Activated naive CD8-positive, alpha-beta T cell treated with anti-CD3 and anti-CD28 coated beads, Interleukin-2, amount 10 ng/mL, durations not matched to agents 7 days and 5 days (primary cell): ENCODE results near the gene PODXL. TPM values are rescaled to one million over a fixed set of nuclear protein-coding genes. Genes with fewer than 3 reads are reported as not detected.

Source experiments
- ATAC-seq: fragments of 150-1000 bp; cut with Tn5 transposase; one replicate; pipeline ENCODE4 v1.10.0; 2021; ENCODE audit warnings: low read depth, moderate library complexity
- POLR2A ChIA-PET: fragments of 350-600 bp; sonication (Branson Sonifier 250); formaldehyde crosslinking; loops from one replicate; lab custom pipeline; 2021; ENCODE audit warnings: antibody characterized with exemption; lab: Charles Lee
- DNase-seq: peaks from one replicate; pipeline ENCODE4 v3.0.0; 2021
- H3K27ac Mint-ChIP-seq: one replicate; pipeline ENCODE4 v1.8.0; 2022; ENCODE audit warnings: mild to moderate bottlenecking, mixed read lengths
- H3K27me3 Mint-ChIP-seq: one replicate; pipeline ENCODE4 v1.8.0; 2022; ENCODE audit warnings: mild to moderate bottlenecking, moderate library complexity, mixed read lengths
- H3K36me3 Mint-ChIP-seq: one replicate; pipeline ENCODE4 v1.8.0; 2021; ENCODE audit warnings: mild to moderate bottlenecking, mixed read lengths
- H3K4me1 Mint-ChIP-seq: one replicate; pipeline ENCODE4 v1.8.0; 2021; ENCODE audit warnings: mixed read lengths
- H3K4me3 Mint-ChIP-seq: one replicate; pipeline ENCODE4 v1.8.0; 2022; ENCODE audit warnings: mild to moderate bottlenecking, moderate library complexity, mixed read lengths
- H3K9me3 Mint-ChIP-seq: one replicate; pipeline ENCODE4 v1.8.0; 2021; ENCODE audit warnings: mixed read lengths
- total RNA-seq, 2 experiments: library from RNA; stranded (reverse); gene quantifications; one replicate each; pipeline ENCODE4 v1.2.3, GENCODE V29; 2021

Gene PODXL
- total RNA-seq, 2 experiments from 2014 or later: 1.4 to 1.5 TPM

GRCh38 chr7:131556909-131557651 is 652 bp upstream of the PODXL start:
- H3K9me3 Mint-ChIP-seq: no peaks in the 10 kb centered on the region
- POLR2A ChIA-PET: interaction anchor here (0.6 kb wide), 1 partner anchor 107 kb away, joined by 4 read pairs; no protein-coding TSS in a partner anchor
- H3K27me3 Mint-ChIP-seq: peaks cover 62% of the 10 kb centered on the region
- ATAC-seq (no peak), DNase-seq (no peak)
- peaks cover 2% of the 10 kb centered on the region for H3K4me1 Mint-ChIP-seq
- H3K4me3 Mint-ChIP-seq: peak overlapping the region; percentile 59
- H3K27ac Mint-ChIP-seq: no peak overlapping the region
- H3K36me3 Mint-ChIP-seq: no peaks in the 10 kb centered on the region

GRCh38 chr7:131555552-131556052 is 826 bp downstream of the PODXL start:
- peaks cover 62% of the 10 kb centered on the region for H3K27me3 Mint-ChIP-seq
- POLR2A ChIA-PET: no interaction called here
- DNase-seq (no peak), ATAC-seq (no peak)
- H3K27ac Mint-ChIP-seq: no peak overlapping the region
- no peaks in the 10 kb centered on the region for H3K9me3 Mint-ChIP-seq
- no peaks in the 10 kb centered on the region for H3K36me3 Mint-ChIP-seq
- peak overlapping the region; percentile 64 for H3K4me3 Mint-ChIP-seq
- H3K4me1 Mint-ChIP-seq: peaks cover 2% of the 10 kb centered on the region

DNA sequence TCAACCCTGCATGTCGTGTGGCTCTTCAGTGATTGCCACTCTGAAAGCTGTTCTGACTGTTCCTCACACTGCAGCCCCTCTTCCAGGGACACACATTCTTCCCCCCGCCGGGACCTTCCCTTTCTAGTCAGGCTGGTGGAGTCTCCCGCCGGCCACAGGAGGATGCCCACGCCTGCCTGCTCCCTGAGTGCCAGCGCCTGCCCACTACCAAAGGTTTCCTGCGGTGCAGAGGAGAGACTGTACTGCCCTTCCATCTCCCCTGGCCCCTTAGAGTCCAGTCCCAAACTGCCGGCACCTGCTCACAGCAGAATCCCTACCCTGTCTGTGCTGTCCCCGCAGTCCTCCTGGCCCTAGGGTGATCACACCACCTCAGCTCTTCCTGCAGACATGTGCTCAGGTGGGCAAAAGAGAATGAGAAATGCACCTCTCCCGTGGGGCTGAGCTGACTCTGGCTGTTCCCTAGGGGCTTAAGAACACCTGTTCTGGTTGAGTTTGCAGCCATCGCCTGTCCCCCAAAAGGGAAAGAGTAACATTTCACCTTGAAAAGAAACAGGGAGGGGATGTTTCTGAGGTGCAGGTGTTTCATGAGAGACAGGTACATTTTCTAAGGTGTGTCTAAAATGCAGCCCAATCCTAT is 1.4 kb downstream of the PODXL start:
- peaks cover 2% of the 10 kb centered on the region for H3K4me1 Mint-ChIP-seq
- ATAC-seq (no peak), DNase-seq (no peak)
- no peaks in the 10 kb centered on the region for H3K36me3 Mint-ChIP-seq
- H3K27me3 Mint-ChIP-seq: peaks cover 62% of the 10 kb centered on the region
- POLR2A ChIA-PET: no interaction called here
- H3K27ac Mint-ChIP-seq: no peak overlapping the region
- no peak overlapping the region for H3K4me3 Mint-ChIP-seq
- H3K9me3 Mint-ChIP-seq: no peaks in the 10 kb centered on the region

- Mint-ChIP-seq H3K36me3 (no peaks in the 10 kb centered on the region), H3K27me3 (peaks cover 52% of the 10 kb centered on the region), H3K27ac (no peak overlapping the region), H3K4me3 (no peak overlapping the region), H3K4me1 (peaks cover 2% of the 10 kb centered on the region), H3K9me3 (no peaks in the 10 kb centered on the region)
- DNase-seq (no peak), ATAC-seq (no peak)
- POLR2A ChIA-PET: no interaction called here
Observed at GRCh38 chr7:131553931-131554330, 2.5 kb downstream of the PODXL start.

DNA sequence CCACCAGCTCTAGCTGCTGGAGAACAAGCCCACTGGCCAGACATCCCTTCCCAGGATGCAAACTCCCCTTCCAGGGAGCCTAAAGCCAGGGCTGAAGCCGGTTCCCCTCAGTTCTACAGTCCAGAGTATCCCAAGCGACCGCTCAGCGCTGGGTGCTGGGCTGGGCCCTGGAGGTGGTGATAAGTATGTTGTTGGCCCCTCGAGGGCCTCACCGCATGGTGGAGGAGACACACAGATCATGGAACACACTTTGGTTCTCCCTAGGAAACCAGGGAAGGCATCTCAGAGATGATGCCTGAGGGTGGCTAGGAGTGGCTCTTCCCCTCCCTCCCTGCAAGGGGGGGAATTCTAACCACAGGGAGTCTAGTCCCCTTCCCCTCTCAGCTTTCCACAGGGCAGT is 4.4 kb downstream of the PODXL start:
- POLR2A ChIA-PET: interaction anchor here (0.7 kb wide), 1 partner anchor 391 kb away, joined by 3 read pairs; no protein-coding TSS in a partner anchor
- Mint-ChIP-seq H3K27me3 (peaks cover 36% of the 10 kb centered on the region), H3K9me3 (no peaks in the 10 kb centered on the region), H3K4me1 (peaks cover 2% of the 10 kb centered on the region), H3K4me3 (no peak overlapping the region), H3K27ac (no peak overlapping the region), H3K36me3 (no peaks in the 10 kb centered on the region)
- ATAC-seq (no peak), DNase-seq (no peak)

GRCh38 chr7:131550846-131551245 is 5.6 kb downstream of the PODXL start:
- peaks cover 33% of the 10 kb centered on the region for H3K27me3 Mint-ChIP-seq
- POLR2A ChIA-PET: no interaction called here
- no peak for DNase-seq
- ATAC-seq: no peak
- peaks cover 1% of the 10 kb centered on the region for H3K36me3 Mint-ChIP-seq
- peaks cover 4% of the 10 kb centered on the region for H3K4me1 Mint-ChIP-seq
- H3K27ac Mint-ChIP-seq: no peak overlapping the region
- H3K9me3 Mint-ChIP-seq: no peaks in the 10 kb centered on the region
- no peak overlapping the region for H3K4me3 Mint-ChIP-seq

DNA sequence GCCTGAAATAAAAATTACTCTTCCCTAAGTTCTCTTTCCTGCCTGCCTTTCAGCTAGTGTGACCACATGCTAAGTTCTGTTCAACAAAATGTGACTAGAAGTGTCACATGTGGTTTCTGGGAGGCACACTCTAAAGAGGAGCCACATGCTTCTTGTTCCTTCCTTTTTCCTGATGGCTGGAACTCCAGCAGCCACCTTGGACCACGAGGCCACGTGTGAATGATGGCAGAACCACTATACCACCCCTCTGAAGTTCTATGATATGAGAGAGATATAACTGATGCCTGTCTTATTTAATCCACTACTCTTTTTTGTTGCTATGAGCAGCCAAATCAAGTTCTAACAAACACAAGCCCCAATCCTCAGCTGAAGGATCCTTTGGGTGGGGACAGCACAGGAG is 8.1 kb downstream of the PODXL start:
- Mint-ChIP-seq H3K36me3 (peaks cover 2% of the 10 kb centered on the region), H3K9me3 (no peaks in the 10 kb centered on the region), H3K27me3 (peaks cover 10% of the 10 kb centered on the region), H3K4me1 (peaks cover 11% of the 10 kb centered on the region), H3K4me3 (no peak overlapping the region), H3K27ac (no peak overlapping the region)
- ATAC-seq: no peak
- no peak for DNase-seq
- POLR2A ChIA-PET: no interaction called here

- H3K9me3 Mint-ChIP-seq: no peaks in the 10 kb centered on the region
- POLR2A ChIA-PET: interaction anchor here (0.7 kb wide), 1 partner anchor 26 kb away, joined by 4 read pairs; no protein-coding TSS in a partner anchor
- H3K36me3 Mint-ChIP-seq: peaks cover 2% of the 10 kb centered on the region
- peaks cover 11% of the 10 kb centered on the region for H3K4me1 Mint-ChIP-seq
- H3K27me3 Mint-ChIP-seq: peaks cover 5% of the 10 kb centered on the region
- DNase-seq (no peak), ATAC-seq (no peak)
- H3K4me3 Mint-ChIP-seq: no peak overlapping the region
- no peak overlapping the region for H3K27ac Mint-ChIP-seq
Observed at GRCh38 chr7:131547589-131547988, 8.8 kb downstream of the PODXL start.

DNA sequence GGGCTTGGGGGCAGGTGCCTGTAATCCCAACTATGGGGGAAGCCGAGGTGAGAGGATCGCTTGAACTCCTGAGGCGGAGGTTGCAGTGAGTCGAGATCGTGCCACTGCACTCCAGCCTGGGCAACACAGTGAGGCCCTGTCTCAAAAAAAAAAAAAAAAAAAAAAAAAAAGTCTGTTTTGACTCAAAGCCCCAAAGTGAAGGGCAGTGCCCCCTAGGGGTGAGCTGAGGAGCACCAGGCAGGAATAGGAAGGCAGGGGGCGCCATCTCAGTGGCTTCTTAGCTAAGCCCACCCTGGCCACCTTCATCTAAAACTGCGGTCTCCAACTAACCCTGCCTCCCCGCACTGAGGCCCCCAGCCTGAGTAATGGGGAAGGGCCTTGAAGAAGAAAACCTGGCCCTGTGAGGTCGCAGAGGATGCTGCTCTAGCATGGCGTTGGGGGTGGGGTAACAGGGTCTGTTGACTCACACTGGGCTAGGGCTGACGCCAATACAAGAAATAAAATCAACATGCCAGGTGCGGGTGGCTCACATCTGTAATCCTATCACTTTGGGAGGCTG is 9.8 kb downstream of the PODXL start:
- POLR2A ChIA-PET: no interaction called here
- no peak overlapping the region for H3K4me3 Mint-ChIP-seq
- H3K9me3 Mint-ChIP-seq: no peaks in the 10 kb centered on the region
- peaks cover 2% of the 10 kb centered on the region for H3K36me3 Mint-ChIP-seq
- peak; percentile 51 for DNase-seq
- ATAC-seq: no peak
- peaks cover 5% of the 10 kb centered on the region for H3K27me3 Mint-ChIP-seq
- no peak overlapping the region for H3K27ac Mint-ChIP-seq
- H3K4me1 Mint-ChIP-seq: peaks cover 11% of the 10 kb centered on the region

DNA sequence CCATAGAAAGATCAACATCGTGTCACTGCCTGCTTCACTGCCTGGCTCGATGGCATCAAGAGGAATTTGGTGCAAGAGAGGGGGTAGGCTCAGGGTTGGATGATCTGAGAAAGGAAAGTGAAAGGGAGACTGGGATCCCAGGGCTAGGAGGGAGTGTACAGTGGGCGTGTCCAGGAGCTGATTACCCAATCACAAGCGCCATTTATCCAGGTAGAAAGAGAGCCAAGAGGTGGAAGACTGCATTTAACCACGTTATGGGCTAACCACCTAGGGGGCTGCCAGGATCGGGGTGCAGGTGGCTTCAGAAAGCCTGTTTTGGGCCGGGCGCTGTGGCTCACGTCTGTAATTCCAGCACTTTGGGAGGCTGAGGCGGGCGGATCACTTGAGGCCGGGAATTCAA is 10.3 kb downstream of the PODXL start:
- ATAC-seq: no peak
- peaks cover 2% of the 10 kb centered on the region for H3K27me3 Mint-ChIP-seq
- no peak for DNase-seq
- peaks cover 2% of the 10 kb centered on the region for H3K36me3 Mint-ChIP-seq
- no peak overlapping the region for H3K27ac Mint-ChIP-seq
- H3K4me1 Mint-ChIP-seq: peaks cover 11% of the 10 kb centered on the region
- POLR2A ChIA-PET: no interaction called here
- H3K4me3 Mint-ChIP-seq: no peak overlapping the region
- no peaks in the 10 kb centered on the region for H3K9me3 Mint-ChIP-seq

DNA sequence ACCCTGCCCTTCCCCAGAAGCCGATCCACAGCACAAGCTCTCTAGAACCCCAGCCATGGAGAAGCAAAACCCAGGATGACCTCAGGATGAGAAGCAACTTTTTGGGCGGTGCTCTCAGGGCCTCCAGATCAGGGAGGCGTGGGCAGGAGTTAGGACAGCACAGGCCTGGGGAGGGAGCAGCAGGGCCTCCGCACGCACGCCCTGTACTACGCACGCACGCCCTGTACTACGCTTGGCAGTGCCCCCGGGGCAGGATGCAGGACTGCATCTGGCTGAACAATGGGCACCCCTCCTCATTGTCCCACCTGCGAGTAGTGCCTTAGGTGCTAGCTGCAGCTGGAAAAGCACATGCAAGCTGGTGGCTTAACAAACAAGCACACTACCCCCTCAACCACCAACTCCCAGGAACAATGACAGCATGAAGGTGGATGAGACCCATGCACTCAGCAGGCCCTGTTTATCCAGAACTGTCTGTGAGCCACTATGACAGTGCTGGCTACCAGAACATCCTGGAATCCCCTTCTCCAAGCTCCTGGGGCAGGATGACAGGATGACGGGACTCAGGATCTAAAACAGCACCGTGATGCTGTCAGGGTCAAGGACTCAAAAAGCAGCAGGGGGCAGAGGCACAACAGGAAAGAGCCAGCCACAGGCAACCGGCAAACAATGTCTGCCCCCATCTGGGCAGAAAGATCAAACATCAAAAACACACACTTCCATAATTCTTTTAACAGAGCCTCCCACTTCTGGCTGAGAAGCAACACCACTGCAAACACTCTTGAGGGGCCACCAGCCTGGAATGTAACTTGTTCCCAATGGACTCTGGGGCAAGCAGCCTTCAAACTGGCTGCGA is 11.8 kb downstream of the PODXL start:
- peaks cover 11% of the 10 kb centered on the region for H3K4me1 Mint-ChIP-seq
- ATAC-seq (peak; percentile 43), DNase-seq (no peak)
- no peaks in the 10 kb centered on the region for H3K9me3 Mint-ChIP-seq
- no peak overlapping the region for H3K4me3 Mint-ChIP-seq
- no peak overlapping the region for H3K27ac Mint-ChIP-seq
- peaks cover 2% of the 10 kb centered on the region for H3K36me3 Mint-ChIP-seq
- H3K27me3 Mint-ChIP-seq: peaks cover 4% of the 10 kb centered on the region
- POLR2A ChIA-PET: interaction anchor here (0.6 kb wide), 1 partner anchor 125 kb away, joined by 3 read pairs; no protein-coding TSS in a partner anchor

GRCh38 chr7:131544021-131544420 is 12.4 kb downstream of the PODXL start:
- Mint-ChIP-seq H3K27me3 (peaks cover 4% of the 10 kb centered on the region), H3K9me3 (no peaks in the 10 kb centered on the region), H3K4me1 (peaks cover 11% of the 10 kb centered on the region), H3K4me3 (no peak overlapping the region), H3K27ac (no peak overlapping the region), H3K36me3 (peaks cover 2% of the 10 kb centered on the region)
- ATAC-seq (no peak), DNase-seq (no peak)
- POLR2A ChIA-PET: no interaction called here

- Mint-ChIP-seq H3K27ac (no peak overlapping the region), H3K4me3 (no peak overlapping the region), H3K27me3 (peaks cover 2% of the 10 kb centered on the region), H3K4me1 (peaks cover 9% of the 10 kb centered on the region), H3K9me3 (no peaks in the 10 kb centered on the region), H3K36me3 (peaks cover 2% of the 10 kb centered on the region)
- POLR2A ChIA-PET: no interaction called here
- no peak for ATAC-seq
- no peak for DNase-seq
Observed at GRCh38 chr7:131543298-131543697, 13.1 kb downstream of the PODXL start.
